Measurements from ENCODE around the gene VWA7.

Gene VWA7

DNA sequence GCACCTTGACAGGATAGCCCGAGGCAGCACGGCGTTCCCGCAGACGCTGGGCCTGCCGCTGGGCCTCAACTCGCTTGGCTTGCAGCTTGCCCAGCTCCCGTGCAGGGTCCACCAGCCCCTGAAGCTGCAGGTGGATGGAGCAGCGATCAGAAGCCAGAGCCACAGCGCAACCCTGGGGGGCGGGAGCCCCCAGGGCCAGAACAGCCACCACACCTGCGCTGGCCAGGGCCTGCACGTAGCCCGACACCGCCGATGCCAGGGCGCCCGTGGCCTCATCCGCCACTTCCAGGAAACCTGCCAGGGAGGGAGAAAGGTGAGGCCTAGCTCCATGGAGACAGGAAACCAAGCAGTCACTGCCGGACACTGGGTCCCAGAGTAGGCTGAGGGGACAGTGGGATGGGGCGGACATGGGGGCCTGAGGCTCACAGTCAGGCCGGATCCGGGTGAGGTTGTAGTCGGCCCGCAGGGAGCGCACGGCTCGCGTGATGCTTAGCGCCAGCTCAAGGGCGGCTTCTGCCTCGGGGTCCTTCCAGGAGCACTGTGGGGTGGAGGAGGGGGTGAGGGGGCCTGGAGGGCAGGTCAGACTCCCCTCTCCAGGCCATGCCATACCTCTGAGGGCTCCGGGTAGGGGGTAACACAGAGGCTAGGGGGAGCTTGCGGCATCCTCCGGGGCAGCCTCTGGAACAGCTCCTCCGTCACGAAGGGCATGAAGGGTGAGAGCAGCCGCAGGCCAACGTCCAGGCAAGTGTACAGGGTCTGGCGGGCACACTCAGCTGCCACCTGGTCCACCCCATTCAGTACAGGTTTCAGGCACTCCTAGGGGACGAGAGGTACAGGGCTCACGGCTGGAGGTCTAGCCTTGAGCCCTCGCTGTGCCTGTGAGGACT, 2.1 kb upstream of the VWA7 start:
- no peak for DNase-seq (ENCODE audit: low read depth)

DNA sequence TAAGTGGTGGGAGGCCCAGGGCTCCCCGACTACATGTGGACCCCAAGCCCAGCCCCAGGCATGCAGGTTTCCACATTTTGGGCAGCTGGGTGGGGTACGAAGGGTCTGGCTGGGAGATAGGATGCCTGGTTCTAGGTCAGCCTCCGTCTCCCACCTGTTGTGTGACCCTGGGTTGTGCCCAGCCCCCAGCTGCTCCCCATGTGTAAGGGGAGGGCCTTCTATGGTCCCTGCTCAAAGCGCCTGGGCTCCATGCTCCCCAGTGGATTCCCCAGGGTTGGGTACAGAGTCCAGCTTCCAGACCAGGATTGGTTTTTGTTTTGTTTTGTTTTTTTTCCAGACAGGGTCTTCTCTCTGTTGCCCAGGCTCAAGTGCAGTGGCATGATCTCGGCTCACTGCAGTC, 1.1 kb upstream of the VWA7 start:
- DNase-seq (ENCODE audit: low read depth), result no peak

DNA sequence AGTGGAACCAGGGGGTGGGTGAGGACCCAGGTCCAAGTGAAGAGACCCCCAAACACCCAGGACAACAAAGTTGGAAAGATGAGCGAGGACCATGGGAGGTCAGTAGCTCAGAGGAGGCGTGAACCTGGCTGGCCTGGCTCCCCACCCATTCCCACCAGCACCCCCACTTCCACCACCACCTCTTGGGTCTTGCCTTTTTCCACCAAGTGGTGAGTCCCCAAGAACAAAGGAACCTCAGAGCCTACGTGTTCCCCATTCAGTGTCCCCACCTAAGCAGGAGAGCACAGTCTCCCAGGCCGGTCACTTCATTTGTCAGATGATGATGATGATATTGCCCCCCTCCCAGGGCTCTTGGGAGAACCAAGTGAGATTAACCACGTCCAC, 531 bp upstream of the VWA7 start:
- DNase-seq (ENCODE audit: low read depth), result no peak

- DNase-seq (ENCODE audit: low read depth), result no peak
These were observed 591 bp downstream of the VWA7 start for GRCh38 chr6:31776485-31776988.

GRCh38 chr6:31775633-31776484, 1.3 kb downstream of the VWA7 start:
- no peak for DNase-seq (ENCODE audit: low read depth)

DNA sequence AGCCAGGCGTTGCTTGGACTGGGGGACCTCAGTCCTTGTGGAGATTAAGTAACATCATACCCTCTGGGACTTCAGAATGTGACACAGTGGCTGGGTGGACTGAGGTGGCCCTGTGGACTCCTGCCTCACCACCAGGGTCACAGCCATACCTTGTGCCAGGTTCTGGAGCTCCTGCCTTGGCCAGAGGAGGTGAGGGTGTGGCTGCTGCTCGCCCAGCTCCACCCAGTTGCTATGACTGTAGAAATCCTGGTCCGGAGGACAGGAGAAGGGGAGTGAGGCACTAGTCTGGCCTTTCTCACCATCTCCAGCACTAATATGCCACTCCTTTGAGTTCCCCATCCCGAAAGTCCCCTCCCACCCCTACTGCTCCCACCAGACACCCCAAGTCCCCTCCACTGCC, 1.9 kb downstream of the VWA7 start:
- no peak for DNase-seq (ENCODE audit: low read depth)

DNA sequence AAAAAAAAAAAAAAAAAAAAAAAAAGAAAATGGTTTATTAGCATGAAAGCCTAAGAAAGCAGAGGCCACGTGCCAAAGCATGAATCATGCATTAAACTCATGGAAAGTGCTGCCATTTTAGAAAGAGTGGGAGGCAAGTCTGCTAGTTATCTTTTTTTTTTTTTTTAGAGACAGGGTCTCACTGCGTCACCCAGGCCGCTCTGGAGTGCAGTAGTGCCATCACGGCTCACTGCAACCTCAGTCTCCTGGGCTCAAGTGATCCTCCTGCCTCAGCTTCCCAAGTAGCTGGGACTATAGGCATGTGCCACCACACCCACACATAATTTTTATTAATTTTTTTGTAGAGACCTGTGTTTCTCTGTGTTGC, 5.2 kb downstream of the VWA7 start:
- DNase-seq (ENCODE audit: low read depth), result no peak

DNA sequence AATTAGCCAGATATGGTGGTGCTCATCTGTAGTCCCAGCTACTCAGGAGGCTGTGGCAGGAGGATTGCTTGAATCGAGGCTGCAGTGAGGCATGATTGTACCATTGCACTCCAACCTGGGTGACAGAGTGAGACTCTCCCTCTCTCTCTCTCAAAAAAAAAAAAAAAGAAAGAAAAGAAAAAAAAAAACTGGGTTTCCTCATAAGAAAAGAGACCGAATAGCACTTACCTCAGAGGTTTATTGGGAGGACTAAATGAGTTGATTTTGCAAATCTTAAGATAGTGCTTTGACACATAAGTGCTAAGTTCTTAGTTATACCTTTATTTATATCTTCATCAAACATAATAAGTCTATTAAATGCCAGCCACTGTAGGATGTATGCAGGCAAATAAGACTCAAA, 6.3 kb downstream of the VWA7 start:
- no peak for DNase-seq (ENCODE audit: low read depth)

- peak; percentile 70 for DNase-seq (ENCODE audit: low read depth)
These were observed 7.3 kb downstream of the VWA7 start for GRCh38 chr6:31769684-31770371.

GRCh38 chr6:31768363-31769257, 8.5 kb downstream of the VWA7 start:
- no peak for DNase-seq (ENCODE audit: low read depth)

DNA sequence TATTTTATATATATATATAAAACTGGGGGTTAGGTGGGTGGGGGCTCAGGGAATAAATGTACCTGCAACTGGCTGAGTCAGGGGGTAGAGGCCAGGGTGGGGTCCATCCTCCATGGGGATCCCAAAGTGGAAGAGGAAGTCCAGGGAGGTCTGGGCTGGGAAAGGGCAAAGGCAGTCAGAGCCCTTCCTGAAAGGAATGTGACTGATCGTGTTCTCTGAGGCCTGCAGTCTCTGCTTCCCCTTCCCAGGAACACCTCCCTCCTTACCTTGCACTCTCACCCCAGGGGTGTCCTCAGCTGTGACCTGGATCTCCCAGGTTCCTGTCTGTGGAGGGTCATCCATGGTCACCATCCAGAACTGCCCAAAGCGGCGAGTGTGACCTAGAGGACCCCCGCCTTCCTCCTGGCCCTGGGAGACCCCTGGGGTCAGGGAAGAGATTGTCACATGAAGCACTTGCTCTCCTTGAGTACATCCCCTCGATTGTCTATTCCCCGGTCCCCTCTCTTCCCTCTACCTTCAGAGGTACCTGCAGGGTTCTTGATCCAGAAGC, 10.0 kb downstream of the VWA7 start:
- DNase-seq (ENCODE audit: low read depth), result no peak

DNA sequence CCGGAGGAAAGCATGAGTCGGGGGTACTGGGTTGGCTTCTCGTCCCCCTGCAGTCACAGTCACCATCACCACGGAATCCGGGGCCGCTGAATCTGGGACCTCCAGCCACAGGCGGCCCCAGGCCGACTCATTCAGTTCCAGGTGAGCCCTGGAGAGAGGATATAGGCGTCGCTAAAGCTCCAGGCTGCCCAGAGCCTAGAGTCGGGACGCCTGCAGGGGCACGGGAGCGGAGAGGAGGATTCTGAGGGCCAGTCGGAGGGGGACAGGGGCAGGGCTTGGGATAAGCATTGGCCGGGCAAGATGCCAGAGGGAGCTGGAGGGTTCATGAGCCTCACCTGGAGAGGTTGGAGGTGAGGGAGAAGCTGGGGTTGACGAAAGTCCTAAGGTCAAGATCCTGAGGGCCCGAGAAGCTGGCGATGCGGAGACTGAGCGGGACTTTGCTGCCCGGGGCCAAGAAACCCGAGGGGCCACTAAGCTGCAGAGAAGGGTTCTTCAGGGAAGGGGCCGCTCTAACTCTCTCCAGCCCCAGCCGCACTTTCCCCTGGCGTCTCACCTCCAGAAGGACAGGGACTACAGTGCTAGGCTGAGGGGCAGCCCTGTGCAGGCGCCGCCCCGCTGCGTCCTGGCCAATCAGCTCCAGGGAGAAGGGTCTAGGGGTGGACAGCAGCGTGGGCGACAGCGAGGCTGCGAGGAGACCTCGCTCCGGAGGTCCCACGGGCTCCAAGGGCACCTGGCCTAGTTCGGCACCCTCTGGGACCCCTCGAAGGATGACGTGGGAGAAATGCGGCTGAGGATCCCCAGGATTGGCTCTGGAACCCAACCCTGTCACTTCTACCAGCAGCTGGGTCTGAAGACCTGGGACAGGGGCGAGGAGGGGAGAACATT, 11.0 kb downstream of the VWA7 start:
- no peak for DNase-seq (ENCODE audit: low read depth)

DNA sequence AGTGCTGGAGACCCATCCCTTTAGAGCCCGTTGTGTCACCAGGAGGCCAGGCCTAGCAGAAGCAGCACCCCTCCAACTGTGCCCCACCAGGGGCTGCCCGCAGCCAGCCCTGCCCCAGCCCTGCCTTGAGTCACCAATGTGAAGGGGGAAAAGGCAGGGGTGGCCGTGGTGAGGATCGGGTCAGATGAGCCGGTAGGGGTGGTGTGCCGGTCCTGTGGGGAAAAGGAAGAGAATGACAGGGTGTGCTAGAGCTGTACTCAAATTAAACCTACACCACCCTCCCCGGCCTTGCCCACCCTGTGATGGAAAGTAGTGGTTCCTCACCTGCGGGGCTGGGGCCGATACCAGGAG, 11.6 kb downstream of the VWA7 start:
- no peak for DNase-seq (ENCODE audit: low read depth)

- DNase-seq (ENCODE audit: low read depth), result no peak
These were observed 12.9 kb downstream of the VWA7 start for GRCh38 chr6:31764198-31764597.

DNA sequence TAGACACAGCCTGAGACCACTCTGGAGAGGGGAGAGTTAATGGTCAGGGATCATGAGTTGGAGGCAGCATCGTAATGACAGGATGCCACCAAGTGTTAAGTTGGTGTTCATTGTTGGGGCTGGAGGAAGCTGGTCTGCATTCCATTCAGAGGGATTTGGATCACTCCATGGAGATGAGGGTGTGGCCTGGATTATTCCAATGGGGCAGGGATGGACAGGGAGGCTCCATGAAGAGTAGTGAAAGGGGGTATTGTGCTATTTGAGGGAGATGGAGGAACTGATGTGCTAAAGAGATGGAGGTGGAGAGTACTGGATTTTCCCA, 13.5 kb downstream of the VWA7 start:
- no peak for DNase-seq (ENCODE audit: low read depth)

- no peak for DNase-seq (ENCODE audit: low read depth)
These were observed 14.1 kb downstream of the VWA7 start for GRCh38 chr6:31762878-31763618.

DNA sequence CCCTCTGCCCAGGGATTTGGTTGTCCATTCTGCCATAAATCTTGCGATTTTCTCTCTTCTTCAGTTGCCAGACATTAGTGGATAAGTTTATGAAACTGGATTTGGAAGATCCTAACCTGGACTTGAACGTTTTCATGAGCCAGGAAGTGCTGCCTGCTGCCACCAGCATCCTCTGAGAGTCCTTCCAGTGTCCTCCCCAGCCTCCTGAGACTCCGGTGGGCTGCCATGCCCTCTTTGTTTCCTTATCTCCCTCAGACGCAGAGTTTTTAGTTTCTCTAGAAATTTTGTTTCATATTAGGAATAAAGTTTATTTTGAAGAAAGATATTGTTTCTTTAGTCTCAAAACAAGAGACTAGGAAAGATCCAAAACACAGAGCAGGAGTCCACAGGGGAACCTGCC, 14.8 kb downstream of the VWA7 start, which contains the start of gene SAPCD1:
TSS of gene SAPCD1 (plus strand) at position 301 of the 400 bp plus-strand sequence. CDS start 399 bp downstream, outside the sequence.
- DNase-seq (ENCODE audit: low read depth), result no peak

GRCh38 chr6:31761343-31761742, 15.8 kb downstream of the VWA7 start:
- DNase-seq (ENCODE audit: low read depth), result no peak

DNA sequence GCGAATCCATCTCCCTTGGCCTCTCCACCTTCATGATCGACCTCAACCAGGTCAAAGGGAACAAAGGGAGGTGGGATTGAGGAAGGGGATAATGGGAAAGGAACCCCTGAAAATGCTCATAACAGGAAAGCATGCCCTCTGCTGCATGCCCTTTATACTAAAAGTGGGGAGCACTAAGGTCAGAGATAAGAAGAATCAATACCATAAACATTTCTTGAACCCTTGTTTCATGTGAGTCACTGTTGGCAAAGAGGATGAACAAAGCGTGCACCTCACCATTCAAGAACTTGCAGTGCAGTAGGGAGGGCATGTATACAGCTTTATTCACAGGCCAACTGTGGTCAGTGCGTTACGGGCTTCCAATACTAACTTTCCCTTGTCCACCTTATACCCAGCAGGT, 16.3 kb downstream of the VWA7 start:
- no peak for DNase-seq (ENCODE audit: low read depth)

DNA sequence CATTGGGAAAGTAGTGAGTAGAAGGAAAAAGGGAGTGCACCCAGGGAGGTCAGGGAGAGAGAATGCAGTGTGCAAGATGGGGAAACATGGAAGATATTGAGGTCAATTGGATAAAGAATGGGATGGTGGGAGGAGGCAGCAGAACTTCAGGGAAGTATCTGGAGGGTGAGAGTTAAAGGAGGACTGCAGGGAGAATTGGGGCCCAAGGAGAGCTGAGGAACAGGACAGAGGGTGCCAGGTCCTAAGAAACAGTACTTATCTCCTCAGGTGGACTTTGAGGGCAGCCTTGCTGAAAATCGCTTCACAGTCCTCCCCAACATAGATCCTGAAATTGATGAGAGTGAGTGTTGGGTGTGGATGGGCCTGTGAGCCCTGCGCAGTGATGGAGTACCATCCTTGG, 18.8 kb downstream of the VWA7 start:
- DNase-seq (ENCODE audit: low read depth), result no peak
